NCI-H524 treated with DMSO at 0.1 percent for 48 hours (cell line): ENCODE measurements around the gene SCFD1.
A peak's percentile ranks its signal among the peaks of the same experiment; 100 is the strongest.
"Not testable (repeated sequence)": the region's sequence is repeated elsewhere in the genome, so short reads cannot be mapped to it uniquely, and the experiment has no call there.

Experiments used
- DNase-seq: peaks from one replicate; lab custom pipeline; 2025; lab: John Stamatoyannopoulos, UW

Gene SCFD1, protein sequence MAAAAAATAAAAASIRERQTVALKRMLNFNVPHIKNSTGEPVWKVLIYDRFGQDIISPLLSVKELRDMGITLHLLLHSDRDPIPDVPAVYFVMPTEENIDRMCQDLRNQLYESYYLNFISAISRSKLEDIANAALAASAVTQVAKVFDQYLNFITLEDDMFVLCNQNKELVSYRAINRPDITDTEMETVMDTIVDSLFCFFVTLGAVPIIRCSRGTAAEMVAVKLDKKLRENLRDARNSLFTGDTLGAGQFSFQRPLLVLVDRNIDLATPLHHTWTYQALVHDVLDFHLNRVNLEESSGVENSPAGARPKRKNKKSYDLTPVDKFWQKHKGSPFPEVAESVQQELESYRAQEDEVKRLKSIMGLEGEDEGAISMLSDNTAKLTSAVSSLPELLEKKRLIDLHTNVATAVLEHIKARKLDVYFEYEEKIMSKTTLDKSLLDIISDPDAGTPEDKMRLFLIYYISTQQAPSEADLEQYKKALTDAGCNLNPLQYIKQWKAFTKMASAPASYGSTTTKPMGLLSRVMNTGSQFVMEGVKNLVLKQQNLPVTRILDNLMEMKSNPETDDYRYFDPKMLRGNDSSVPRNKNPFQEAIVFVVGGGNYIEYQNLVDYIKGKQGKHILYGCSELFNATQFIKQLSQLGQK

DNA sequence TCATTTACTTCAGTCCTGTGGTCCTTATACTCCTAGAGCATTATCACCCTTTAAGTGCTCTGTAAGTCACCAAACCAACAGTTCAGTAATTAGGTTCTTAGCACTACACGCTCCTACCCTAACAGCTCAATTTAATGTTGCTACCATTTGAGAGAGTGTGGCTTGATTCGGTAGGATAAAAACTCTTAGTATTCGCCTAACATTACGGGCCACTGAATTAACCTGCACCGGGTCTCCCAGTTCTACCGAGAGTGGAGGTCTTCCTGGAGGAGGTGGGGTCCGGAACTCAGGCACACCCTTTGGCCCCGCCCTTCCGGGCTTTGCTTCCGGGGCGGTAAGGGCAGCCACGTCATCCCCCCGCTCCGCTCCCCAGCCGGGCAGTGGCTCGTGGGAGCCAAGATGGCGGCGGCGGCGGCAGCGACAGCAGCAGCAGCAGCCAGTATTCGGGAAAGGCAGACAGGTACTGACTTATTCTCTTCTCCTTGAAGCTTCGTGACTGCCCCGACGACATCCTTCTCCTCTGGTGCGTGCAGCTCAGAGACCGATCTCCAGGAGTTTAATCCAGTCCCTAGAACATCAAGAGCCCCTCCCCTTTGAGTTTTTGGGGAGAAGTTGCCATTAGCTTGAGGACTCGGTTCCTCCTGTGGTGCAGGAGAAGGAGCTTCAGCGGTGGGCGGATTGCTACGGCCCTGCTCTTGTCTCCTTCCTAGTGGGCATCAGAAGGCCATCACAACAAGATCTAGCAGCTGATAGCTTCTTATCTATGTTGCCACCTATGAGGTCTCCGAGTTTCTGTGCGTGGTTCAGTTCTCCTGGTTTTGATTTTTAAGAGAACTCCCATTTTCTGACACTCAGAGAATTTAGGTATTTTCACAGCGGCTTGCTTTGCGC is at the start of gene SCFD1:
Gene SCFD1, plus strand, starts transcription at position 380 of the 891 bp plus-strand sequence. Its CDS starts 20 bp downstream, at position 400.
- DNase-seq = peak; percentile 91

DNA sequence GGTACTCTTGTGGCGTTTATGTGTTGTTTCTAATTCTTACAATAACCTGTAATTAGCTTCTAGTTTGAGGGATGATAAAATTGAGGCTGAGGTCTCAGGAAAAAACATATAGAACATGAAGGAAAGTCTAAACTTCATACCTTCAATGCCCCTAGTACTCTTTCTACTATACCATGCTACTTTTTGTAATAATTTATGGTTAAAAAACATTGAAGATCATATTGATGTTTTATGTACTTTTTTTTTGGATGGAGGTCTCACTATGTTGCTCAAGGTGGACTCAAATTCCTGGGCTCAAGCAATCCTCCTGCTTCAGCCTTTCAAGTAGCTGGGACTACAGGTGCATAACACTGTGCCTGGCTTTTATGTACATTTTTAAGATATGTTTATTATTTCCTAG is 49.3 kb upstream of the SCFD1 start:
- DNase-seq = no peak

DNA sequence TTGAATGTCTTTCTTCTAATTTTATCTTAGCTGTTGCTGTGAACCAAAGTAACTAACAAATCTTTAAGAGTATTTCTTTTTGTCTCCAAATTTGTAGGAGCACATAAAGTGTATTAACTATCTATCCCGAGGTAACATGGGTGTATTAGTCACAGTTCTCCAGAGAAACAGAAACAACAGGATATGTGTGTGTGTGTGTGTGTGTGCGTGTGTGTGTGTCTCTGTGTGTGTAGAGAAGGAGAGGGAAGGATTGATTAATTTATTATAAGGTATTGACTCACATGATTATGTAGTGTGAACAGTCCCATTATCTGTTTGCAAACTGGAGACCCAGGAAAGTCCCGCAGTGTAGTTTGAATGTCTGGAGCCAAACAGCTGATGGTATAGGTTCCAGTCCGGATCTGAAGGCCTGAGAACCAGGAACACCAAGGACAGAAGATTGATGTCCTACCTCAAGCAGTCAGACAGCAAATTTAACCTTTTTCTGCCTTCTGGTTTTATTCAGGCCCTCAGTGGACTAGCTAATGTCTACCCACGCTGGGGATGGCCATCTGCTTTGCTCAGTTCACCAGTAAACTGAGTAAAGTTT is 48.8 kb upstream of the SCFD1 start:
- DNase-seq = no peak

DNA sequence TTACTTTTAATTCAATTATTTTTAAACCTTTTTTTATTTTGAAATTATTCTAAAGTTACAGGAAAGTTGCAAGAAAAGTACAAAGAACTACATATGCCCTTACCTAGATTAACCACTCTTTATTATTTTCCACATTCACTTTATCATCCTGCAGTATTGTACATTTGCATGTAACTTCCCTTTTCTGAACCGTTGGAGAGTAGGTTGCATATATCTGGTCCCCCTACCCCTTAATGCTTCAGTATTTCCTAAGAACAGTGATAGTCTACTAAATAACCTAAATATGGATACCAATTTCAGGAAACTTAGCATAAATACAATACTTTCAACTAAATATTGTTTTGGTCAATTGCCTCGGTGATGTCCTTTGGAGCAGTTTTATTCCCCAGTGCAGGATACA is 48.2 kb upstream of the SCFD1 start:
- DNase-seq = no peak

DNA sequence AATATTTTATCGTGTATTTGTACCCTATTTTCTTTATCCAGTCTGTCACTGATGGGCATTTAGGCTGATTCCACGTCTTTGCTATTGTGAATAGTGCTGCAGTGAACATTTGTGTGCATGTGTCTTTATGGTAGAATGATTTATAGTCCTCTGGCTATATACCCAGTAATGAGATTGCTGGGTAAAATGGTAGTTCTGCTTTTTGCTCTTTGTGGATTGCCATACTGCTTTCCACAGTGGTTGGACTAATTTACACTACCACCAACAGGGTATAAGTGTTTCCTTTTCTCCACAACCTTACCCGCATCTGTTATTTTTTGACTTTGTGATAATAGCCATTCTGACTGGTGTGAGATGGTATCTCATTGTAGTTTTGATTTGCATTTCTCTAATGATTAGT is 47.3 kb upstream of the SCFD1 start:
- not testable (repeated sequence) for DNase-seq

DNA sequence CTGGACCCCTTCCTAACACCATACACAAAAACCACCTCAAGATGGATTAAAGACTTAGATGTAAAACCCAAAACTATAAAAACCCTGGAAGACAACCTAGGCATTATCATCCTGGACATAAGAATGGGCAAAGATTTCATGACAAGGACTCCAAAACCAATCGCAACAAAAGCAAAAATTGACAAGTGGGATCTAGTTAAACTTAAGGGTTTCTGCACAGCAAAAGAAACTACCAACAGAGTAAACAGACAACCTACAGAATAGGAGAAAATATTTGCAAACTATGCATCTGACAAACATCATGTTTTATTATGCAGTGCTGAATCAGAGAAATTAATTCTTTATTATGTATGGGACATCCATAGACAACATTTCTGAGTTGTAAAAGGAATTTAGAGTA is 45.8 kb upstream of the SCFD1 start:
- DNase-seq = not testable (repeated sequence)

DNA sequence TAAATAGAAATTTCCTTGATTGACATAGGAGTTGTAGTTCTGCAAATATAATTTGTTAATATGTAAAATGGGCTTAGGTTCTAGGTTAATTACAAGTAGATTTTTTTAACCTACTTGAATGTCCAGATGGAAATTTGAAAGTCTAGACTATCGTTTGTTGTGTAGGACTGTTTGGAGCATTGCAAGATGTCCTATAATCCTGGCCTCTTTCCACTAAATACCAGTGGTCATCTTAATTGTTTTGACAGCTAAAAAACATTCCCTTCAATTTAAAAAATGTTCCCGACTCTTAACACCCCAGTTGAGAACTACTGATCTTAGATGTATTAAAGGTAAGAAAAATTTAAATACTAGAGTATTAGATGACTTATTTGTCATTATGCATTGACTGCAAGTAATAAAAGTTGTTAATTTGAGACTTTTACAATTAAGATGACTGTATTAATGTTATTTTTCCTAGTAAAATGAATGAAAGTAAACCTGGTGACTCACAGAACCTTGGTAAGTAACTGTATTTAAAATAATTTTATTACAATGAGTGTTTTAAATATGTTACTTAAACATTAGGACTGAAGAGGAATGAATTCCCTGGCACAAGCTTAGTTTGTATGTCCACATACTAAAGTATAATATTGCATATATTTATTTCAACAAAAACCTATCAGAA is 41.4 kb upstream of the SCFD1 start:
- no peak for DNase-seq

DNA sequence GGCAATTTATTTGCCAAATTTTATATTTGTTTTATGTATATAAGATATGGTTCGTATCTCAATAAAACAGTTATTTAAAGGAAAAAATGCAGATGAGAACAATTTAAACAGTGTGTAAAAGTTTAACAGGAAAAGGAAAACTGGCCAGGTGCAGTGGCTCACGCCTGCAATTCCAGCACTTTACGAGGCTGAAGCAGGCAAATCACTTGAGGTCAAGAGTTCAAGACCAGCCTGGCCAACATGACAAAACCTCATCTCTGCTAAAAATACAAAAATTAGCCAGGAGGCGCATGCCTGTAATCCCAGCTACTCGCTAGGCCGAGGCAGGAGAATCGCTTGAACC is 40.9 kb upstream of the SCFD1 start:
- no peak for DNase-seq

DNA sequence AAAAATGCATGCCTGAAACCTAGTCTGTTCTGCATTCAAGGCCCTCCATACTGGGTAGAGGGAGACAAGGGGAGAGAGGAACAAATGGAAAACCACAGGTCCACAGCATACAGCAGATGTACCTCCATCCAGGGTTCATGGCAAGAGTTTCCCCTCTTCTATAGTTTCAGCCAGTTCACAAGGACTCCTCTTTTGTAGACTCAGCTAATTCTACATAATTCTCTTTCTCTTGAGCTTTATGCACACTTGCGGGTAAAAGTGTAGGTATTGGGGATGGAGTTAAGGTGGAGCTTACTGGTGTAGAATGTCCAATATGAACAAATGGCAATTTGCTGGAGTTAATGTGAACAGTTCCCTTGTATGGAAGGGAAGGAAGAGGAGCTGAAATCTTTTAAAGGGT is 39.7 kb upstream of the SCFD1 start:
- DNase-seq = no peak

DNA sequence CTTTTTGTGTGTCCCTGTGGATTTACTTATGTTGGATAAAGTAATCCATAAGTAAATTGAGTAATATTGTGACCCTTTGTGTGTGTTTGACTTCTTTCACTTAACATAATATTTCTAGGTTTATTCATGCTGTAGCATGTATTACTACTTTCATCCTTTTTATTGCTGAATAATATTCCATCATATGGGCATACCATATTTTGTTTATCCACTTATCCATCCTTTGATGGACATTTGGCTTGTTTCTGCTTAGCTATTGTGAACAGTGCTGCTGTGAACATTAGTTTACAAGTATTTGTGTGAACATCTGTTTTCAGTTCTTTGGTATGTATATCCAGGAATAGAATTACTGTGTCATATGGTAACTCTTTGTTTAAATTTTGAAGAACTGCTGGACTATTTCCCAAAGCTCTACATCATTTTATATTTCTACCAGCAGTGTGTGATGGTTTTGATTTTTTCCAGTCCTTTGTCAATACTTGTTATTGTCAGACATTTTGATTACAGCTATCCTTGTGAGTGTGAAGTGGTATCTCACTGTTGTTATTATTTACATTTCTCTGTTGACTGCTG is 38.0 kb upstream of the SCFD1 start:
- DNase-seq = no peak

DNA sequence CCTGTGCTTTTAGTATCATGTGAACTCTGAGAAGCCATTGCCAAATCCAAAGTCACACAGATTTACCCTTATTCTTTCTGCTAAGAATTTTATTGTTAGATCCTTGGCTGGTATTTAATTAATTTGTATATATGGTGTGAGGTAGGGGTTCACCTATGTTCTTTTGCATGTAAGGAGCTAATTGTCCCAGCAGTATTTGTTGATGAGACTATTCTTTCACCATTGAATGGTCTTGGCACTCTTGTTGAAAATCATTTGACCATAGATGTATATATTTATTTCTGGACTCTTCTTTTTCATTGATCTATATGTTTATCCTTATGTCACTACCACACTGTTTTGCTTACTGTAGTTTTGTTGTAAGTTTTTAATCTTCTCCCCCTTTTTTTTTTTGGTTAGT is 36.9 kb upstream of the SCFD1 start:
- DNase-seq = no peak

DNA sequence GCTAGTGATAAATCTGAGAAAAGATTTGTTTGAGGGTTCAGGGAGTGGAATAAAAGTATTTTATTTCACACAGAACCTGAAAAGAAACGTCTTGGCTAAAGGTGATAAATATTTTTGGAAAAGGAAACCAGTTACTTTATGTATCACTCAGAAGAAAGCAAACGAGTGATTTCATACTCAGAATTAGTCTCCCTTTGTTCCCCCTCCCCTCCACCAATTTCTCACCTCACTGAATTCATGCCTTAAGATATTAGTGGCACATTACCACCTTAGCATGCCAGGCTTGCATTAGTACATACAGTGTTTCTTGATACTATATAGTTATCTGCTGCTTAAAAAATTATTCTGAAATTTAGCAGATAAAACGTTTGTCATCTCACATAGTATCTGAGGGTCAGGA is 35.0 kb upstream of the SCFD1 start:
- no peak for DNase-seq

DNA sequence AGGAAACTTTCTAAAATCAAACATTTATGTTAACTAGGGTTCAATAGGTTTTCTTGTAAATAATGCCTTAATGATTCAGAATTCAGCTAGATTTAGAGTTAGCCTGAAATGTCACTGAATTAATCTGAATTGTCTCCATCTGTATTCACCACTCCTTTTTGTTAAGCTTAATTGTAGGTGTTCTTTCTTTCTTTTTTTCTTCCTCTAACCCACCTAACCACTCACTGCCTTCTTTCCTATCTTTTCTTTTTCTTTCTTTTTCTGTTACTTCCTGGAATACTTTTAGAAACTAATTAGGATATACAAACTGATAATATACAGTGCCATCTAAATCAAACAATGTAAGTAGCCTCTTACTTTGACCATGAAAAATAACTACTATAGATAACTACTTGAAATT is 33.2 kb upstream of the SCFD1 start:
- no peak for DNase-seq

DNA sequence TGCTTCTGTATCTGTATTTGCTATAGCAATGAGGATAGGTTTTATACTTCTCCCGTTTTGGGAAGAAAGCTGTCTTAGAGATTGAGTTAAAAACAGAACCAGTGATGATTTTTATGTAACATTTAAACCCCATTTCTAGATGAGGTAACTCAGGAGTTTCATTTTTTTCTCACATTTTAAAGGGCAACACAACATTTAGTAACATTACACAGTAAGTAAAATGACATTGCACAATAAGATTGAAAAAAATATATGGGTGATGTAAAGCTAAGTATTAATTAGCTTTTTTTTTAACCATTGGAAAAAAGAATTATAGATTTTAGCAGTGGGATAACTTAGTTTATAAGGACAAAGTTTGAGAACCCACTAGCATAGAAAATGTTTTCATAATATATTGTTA is 25.2 kb upstream of the SCFD1 start:
- DNase-seq = no peak

DNA sequence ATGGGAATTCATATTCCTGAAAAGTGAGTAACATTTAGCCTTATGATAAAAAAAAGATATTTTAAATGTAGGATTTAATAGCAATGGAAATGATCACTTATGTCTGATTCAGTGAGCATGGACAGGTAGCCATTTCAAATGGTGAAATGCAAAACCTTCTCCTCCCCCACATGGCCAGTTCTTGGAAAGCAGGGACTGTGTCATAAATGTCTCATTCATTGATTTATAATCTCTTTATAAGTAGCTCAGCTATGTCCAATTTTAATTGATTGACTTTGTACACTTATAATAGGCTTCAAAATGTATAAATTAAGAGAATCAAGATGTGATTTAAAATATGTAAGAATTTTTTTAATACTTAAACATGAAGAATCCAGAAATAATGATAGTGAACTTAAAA is 24.6 kb upstream of the SCFD1 start:
- no peak for DNase-seq

DNA sequence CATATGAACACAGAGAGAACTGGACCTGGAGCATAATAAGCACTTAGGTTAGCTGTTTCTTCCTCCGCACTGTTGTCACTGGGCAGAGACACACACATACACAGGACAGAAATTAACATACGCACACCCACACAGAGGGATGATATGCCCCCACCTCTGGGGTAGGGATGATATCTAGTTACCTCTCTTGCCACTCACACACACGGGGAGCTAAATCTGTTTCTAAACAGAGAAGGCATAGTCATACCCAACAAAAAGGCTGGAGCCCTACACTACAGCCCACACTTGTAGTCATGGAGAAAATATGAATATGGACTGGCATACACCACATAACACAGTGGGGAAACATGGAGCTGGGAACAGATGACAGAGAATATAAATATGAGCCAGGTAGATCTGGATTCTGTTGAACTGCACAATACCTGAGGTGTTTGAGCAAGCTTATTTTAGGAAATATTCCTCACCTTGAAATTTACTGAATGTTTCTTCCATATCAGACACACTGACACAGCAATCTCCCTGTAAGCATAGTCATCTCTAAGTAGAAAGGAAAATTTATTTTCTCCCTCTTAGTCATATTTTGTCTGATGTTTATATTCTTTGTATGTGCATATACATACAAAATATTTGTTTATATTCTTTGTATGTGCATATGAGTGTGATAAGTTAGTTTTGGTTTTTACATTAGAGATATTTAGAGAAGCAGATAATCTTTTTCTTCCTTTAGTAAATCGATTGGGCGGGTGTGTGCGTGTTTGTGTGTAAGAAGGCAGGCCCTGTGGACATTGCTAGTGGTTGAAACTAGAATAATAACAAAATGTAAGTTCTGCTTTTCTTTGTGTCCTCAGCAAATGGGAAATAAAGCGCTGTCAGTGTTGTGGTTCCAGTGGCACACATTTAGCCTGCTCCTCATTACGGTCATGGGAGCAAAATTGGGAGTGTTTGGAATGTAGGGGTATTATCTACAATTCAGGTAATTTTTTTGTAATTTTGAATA is 20.9 kb upstream of the SCFD1 start:
- DNase-seq = no peak

DNA sequence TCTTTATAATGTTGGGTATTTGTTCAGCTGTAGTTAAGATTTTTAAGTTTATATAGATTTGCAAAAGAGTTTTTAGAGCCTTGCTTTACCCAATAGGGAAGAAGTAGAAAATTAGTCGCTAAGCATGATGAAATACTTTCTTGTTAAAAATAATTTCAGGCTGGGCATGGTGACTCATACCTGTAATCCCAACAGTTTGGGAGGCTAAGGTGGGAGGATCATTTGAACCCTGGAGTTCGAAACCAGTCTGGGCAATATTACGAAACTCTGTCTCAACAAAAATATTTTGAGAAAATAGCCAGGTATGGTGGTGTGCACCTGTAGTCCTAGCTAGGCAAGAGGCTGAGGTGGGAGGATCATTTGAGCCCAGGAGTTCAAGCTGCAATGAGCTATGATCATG is 18.7 kb upstream of the SCFD1 start:
- no peak for DNase-seq

DNA sequence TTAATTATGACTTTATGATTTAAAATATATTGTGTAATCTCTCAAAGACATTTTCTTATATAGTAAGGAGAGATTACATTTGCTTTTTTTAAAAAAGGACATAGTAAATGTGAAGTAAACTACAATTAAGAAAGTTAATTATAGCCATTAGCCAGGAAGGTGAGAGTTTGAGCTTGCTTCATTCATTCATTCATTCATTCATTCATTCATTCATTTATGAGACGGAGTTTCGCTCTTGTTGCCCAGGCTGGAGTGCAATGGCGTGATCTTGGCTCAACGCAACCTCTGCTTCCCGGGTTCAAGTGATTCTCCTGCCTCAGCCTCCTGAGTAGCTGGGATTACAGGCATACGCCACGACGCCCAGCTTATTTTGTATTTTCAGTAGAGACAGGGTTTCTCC is 17.4 kb upstream of the SCFD1 start:
- DNase-seq = not testable (repeated sequence)

DNA sequence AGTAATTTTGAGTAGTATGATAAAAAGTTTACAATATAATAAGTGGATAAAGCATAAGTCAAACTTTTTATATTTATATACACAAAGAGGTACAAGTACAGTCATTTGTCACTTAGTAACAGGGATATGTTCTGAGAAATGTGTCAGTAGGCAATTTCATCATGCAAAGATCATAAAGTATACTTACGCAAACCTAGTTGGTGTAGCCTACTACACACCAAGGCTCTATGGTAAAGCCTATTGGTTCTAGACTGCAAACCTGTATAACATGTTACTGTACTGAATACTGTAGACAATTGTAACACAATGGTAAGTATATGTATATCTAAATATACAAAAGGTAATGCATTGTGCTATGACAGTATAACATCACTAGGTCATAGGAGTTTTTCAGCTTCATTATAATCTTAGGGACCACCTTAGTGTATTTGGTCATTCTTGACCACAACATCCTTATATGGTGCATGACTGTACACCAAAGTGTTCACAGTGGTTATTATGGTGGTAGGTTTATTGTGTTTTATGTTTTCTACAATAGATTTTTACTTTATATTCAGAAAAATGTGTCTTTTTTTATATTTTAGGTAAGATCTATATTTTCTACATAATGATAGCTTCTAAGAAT is 14.9 kb upstream of the SCFD1 start:
- DNase-seq = no peak

DNA sequence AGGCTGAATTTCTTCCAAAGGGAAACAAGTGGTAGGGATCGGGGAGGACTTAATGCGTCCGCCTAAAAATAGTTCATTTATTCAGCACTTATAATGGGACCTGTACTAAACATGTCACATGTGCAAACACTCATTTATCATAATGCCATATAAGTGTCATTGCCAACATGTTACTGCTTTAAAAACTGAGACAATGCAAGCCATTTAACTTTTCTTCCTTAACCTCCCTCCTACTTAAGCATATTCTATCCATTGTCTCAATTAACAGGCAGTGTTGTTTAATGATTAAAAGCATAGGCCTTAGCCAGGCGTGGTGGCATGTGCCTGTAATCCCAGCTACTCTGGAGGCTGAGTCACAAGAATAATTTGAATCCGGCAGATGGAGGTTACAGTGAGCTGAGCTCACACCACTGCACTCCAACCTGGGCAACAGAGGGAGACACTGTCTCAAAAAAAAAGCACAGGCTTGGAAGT is 13.5 kb upstream of the SCFD1 start:
- peak; percentile 23 for DNase-seq
